ENCODE results near the gene ST8SIA5. TPM values are rescaled to one million over a fixed set of nuclear protein-coding genes. Genes with fewer than 3 reads are reported as not detected.

Gene ST8SIA5
- total and polyA plus RNA-seq, 2 experiments from 2014 or later: 3.3 to 4.8 TPM

DNA sequence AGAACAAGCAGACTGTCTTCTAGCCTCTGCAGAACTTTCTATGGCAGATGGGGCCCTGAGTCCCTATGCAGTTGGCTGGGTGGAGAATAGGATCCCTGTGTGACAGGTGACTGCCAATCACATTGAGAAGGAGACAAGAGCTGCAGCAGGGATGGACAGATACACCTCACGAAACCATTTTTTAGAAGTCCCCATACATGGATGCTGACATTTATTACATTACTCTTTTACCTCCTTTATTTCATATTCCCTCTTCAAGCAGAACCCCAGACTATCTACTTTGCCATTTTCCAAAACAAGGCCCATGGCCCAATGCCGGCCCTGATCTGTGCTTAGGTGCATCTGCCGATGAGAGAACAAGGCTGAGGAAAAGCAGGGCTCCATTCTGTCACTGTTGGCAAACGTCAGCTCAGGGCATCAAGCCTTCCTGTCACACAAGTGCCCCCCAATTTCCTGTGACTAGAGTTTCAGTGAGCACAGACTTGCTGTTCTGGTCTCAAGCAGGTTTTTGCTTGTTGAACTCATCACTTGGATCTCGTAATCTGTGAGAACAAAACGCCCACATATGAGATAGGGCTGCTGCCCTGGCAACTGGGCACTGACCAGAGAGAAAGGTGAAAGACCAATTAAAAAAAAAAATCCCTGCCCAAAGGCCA, 135.6 kb downstream of the ST8SIA5 start (continued):
- TF ChIP-seq, protein P1, sequence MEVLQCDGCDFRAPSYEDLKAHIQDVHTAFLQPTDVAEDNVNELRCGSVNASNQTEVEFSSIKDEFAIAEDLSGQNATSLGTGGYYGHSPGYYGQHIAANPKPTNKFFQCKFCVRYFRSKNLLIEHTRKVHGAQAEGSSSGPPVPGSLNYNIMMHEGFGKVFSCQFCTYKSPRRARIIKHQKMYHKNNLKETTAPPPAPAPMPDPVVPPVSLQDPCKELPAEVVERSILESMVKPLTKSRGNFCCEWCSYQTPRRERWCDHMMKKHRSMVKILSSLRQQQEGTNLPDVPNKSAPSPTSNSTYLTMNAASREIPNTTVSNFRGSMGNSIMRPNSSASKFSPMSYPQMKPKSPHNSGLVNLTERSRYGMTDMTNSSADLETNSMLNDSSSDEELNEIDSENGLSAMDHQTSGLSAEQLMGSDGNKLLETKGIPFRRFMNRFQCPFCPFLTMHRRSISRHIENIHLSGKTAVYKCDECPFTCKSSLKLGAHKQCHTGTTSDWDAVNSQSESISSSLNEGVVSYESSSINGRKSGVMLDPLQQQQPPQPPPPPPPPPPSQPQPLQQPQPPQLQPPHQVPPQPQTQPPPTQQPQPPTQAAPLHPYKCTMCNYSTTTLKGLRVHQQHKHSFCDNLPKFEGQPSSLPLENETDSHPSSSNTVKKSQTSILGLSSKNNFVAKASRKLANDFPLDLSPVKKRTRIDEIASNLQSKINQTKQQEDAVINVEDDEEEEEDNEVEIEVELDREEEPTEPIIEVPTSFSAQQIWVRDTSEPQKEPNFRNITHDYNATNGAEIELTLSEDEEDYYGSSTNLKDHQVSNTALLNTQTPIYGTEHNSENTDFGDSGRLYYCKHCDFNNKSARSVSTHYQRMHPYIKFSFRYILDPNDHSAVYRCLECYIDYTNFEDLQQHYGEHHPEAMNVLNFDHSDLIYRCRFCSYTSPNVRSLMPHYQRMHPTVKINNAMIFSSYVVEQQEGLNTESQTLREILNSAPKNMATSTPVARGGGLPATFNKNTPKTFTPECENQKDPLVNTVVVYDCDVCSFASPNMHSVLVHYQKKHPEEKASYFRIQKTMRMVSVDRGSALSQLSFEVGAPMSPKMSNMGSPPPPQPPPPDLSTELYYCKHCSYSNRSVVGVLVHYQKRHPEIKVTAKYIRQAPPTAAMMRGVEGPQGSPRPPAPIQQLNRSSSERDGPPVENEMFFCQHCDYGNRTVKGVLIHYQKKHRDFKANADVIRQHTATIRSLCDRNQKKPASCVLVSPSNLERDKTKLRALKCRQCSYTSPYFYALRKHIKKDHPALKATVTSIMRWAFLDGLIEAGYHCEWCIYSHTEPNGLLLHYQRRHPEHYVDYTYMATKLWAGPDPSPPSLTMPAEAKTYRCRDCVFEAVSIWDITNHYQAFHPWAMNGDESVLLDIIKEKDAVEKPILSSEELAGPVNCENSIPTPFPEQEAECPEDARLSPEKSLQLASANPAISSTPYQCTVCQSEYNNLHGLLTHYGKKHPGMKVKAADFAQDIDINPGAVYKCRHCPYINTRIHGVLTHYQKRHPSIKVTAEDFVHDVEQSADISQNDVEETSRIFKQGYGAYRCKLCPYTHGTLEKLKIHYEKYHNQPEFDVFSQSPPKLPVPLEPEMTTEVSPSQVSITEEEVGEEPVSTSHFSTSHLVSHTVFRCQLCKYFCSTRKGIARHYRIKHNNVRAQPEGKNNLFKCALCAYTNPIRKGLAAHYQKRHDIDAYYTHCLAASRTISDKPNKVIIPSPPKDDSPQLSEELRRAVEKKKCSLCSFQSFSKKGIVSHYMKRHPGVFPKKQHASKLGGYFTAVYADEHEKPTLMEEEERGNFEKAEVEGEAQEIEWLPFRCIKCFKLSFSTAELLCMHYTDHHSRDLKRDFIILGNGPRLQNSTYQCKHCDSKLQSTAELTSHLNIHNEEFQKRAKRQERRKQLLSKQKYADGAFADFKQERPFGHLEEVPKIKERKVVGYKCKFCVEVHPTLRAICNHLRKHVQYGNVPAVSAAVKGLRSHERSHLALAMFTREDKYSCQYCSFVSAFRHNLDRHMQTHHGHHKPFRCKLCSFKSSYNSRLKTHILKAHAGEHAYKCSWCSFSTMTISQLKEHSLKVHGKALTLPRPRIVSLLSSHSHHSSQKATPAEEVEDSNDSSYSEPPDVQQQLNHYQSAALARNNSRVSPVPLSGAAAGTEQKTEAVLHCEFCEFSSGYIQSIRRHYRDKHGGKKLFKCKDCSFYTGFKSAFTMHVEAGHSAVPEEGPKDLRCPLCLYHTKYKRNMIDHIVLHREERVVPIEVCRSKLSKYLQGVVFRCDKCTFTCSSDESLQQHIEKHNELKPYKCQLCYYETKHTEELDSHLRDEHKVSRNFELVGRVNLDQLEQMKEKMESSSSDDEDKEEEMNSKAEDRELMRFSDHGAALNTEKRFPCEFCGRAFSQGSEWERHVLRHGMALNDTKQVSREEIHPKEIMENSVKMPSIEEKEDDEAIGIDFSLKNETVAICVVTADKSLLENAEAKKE (CRISPR knock-in tag; IDR thresholded peaks at IDR 0.05): no peak
- no peak for TF ChIP-seq EZH2 (IDR thresholded peaks at IDR 0.05; ENCODE audit: low read depth, unreplicated experiment)
- TF ChIP-seq NANOG (IDR thresholded peaks at IDR 0.05; ENCODE audit: borderline replicate concordance): no peak
- TF ChIP-seq CREB1 (CRISPR knock-in tag; IDR thresholded peaks at IDR 0.05; ENCODE audit: low read depth): no peak
- TF ChIP-seq, protein P2, sequence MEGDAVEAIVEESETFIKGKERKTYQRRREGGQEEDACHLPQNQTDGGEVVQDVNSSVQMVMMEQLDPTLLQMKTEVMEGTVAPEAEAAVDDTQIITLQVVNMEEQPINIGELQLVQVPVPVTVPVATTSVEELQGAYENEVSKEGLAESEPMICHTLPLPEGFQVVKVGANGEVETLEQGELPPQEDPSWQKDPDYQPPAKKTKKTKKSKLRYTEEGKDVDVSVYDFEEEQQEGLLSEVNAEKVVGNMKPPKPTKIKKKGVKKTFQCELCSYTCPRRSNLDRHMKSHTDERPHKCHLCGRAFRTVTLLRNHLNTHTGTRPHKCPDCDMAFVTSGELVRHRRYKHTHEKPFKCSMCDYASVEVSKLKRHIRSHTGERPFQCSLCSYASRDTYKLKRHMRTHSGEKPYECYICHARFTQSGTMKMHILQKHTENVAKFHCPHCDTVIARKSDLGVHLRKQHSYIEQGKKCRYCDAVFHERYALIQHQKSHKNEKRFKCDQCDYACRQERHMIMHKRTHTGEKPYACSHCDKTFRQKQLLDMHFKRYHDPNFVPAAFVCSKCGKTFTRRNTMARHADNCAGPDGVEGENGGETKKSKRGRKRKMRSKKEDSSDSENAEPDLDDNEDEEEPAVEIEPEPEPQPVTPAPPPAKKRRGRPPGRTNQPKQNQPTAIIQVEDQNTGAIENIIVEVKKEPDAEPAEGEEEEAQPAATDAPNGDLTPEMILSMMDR (conservative IDR thresholded peaks at IDR 0.05; ENCODE audit: low read depth in 2 of 2): no peak
- TF ChIP-seq JUNB (IDR thresholded peaks at IDR 0.05; ENCODE audit: unreplicated experiment): no peak
- no peak for TF ChIP-seq EZH2phosphoT487 (IDR thresholded peaks at IDR 0.05; ENCODE audit: unreplicated experiment)
- no peak for TF ChIP-seq ZNF331 (CRISPR knock-in tag; IDR thresholded peaks at IDR 0.05; ENCODE audit: low read depth)
- TF ChIP-seq, protein P3, sequence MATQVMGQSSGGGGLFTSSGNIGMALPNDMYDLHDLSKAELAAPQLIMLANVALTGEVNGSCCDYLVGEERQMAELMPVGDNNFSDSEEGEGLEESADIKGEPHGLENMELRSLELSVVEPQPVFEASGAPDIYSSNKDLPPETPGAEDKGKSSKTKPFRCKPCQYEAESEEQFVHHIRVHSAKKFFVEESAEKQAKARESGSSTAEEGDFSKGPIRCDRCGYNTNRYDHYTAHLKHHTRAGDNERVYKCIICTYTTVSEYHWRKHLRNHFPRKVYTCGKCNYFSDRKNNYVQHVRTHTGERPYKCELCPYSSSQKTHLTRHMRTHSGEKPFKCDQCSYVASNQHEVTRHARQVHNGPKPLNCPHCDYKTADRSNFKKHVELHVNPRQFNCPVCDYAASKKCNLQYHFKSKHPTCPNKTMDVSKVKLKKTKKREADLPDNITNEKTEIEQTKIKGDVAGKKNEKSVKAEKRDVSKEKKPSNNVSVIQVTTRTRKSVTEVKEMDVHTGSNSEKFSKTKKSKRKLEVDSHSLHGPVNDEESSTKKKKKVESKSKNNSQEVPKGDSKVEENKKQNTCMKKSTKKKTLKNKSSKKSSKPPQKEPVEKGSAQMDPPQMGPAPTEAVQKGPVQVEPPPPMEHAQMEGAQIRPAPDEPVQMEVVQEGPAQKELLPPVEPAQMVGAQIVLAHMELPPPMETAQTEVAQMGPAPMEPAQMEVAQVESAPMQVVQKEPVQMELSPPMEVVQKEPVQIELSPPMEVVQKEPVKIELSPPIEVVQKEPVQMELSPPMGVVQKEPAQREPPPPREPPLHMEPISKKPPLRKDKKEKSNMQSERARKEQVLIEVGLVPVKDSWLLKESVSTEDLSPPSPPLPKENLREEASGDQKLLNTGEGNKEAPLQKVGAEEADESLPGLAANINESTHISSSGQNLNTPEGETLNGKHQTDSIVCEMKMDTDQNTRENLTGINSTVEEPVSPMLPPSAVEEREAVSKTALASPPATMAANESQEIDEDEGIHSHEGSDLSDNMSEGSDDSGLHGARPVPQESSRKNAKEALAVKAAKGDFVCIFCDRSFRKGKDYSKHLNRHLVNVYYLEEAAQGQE (IDR thresholded peaks at IDR 0.05; ENCODE audit: unreplicated experiment): no peak
- TF ChIP-seq POLR2AphosphoS5 (IDR thresholded peaks at IDR 0.05; ENCODE audit: low read depth): no peak
